ENCODE data around the gene SPRING1.

The SPRING1 gene

DNA sequence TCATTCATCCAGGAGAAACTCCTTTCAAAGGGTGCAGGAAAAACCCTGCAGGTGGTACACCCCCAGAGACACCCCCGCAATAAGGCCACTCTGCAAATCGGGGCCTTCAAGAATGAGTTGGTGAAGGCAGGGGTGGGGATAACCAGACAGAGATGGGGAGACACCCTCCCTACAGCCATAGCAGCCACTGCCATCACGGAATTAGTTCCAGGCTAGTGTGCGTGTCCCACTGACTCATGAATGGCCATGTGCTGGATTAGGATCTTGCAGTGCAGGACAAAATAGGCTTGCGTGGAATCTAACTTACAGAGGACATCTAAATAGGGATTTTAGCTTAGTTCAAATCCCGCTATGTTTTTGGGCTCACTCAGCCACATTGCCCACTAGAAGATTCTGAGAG is 37.8 kb downstream of the SPRING1 start:
- no peak overlapping the region for H3K9ac ChIP-seq (ENCODE audit: low read depth, low read length, poor library complexity, severe bottlenecking)
- H4K20me1 ChIP-seq (ENCODE audit: insufficient read depth, low read length, poor library complexity, severe bottlenecking): no peaks in the 10 kb centered on the region
- no peak overlapping the region for H2AFZ ChIP-seq (ENCODE audit: low read length)
- TF ChIP-seq CTCF (conservative IDR thresholded peaks at IDR 0.05; ENCODE audit: low read length): no peak
- TF ChIP-seq EZH2phosphoT487 (IDR thresholded peaks at IDR 0.05; ENCODE audit: borderline replicate concordance): no peak
- no peaks in the 10 kb centered on the region for H3K79me2 ChIP-seq (ENCODE audit: insufficient read depth, low read length)
- H3K4me1 ChIP-seq (ENCODE audit: insufficient read depth, low read length, poor library complexity, severe bottlenecking): no peaks in the 10 kb centered on the region
- H3K4me3 ChIP-seq (ENCODE audit: low read length, poor library complexity, severe bottlenecking): no peak overlapping the region
- H3K9me3 ChIP-seq (ENCODE audit: insufficient read depth, low read depth, low read length): no peaks in the 10 kb centered on the region
- H3K4me2 ChIP-seq (ENCODE audit: low read depth, low read length, poor library complexity, severe bottlenecking): no peak overlapping the region
- no peaks in the 10 kb centered on the region for H3F3A ChIP-seq (ENCODE audit: low read depth)
- no peaks in the 10 kb centered on the region for H3K36me3 ChIP-seq (ENCODE audit: insufficient read depth, low read length)
- H3K27me3 ChIP-seq (ENCODE audit: insufficient read depth, low read length, poor library complexity, severe bottlenecking): no peaks in the 10 kb centered on the region
- no peaks in the 10 kb centered on the region for H3K9me2 ChIP-seq (replicated peaks; ENCODE audit: low read depth, low read length)

GRCh38 chr12:116698554-116699075 is 39.3 kb downstream of the SPRING1 start:
- H3F3A ChIP-seq (ENCODE audit: low read depth): no peaks in the 10 kb centered on the region
- H3K36me3 ChIP-seq (ENCODE audit: insufficient read depth, low read length): no peaks in the 10 kb centered on the region
- no peaks in the 10 kb centered on the region for H3K9me3 ChIP-seq (ENCODE audit: insufficient read depth, low read depth, low read length)
- TF ChIP-seq EZH2phosphoT487 (IDR thresholded peaks at IDR 0.05; ENCODE audit: borderline replicate concordance) (no peak), CTCF (conservative IDR thresholded peaks at IDR 0.05; ENCODE audit: low read length) (no peak)
- H3K4me1 ChIP-seq (ENCODE audit: insufficient read depth, low read length, poor library complexity, severe bottlenecking): no peaks in the 10 kb centered on the region
- no peaks in the 10 kb centered on the region for H3K9me2 ChIP-seq (replicated peaks; ENCODE audit: low read depth, low read length)
- no peaks in the 10 kb centered on the region for H3K79me2 ChIP-seq (ENCODE audit: insufficient read depth, low read length)
- no peak overlapping the region for H3K4me2 ChIP-seq (ENCODE audit: low read depth, low read length, poor library complexity, severe bottlenecking)
- no peak overlapping the region for H3K9ac ChIP-seq (ENCODE audit: low read depth, low read length, poor library complexity, severe bottlenecking)
- H3K4me3 ChIP-seq (ENCODE audit: low read length, poor library complexity, severe bottlenecking): no peak overlapping the region
- H3K27me3 ChIP-seq (ENCODE audit: insufficient read depth, low read length, poor library complexity, severe bottlenecking): no peaks in the 10 kb centered on the region
- no peaks in the 10 kb centered on the region for H4K20me1 ChIP-seq (ENCODE audit: insufficient read depth, low read length, poor library complexity, severe bottlenecking)
- no peak overlapping the region for H2AFZ ChIP-seq (ENCODE audit: low read length)

- H3K4me2 ChIP-seq (ENCODE audit: low read depth, low read length, poor library complexity, severe bottlenecking): no peak overlapping the region
Observed at GRCh38 chr12:116698116-116698515, 39.8 kb downstream of the SPRING1 start.

More at GRCh38 chr12:116698116-116698515, 39.8 kb downstream of the SPRING1 start:
- Histone ChIP-seq H2AFZ (ENCODE audit: low read length) (no peak overlapping the region), H3K9me3 (ENCODE audit: insufficient read depth, low read depth, low read length) (no peaks in the 10 kb centered on the region), H4K20me1 (ENCODE audit: insufficient read depth, low read length, poor library complexity, severe bottlenecking) (no peaks in the 10 kb centered on the region), H3K9me2 (replicated peaks; ENCODE audit: low read depth, low read length) (no peaks in the 10 kb centered on the region), H3F3A (ENCODE audit: low read depth) (no peaks in the 10 kb centered on the region), H3K9ac (ENCODE audit: low read depth, low read length, poor library complexity, severe bottlenecking) (no peak overlapping the region), H3K27me3 (ENCODE audit: insufficient read depth, low read length, poor library complexity, severe bottlenecking) (no peaks in the 10 kb centered on the region), H3K36me3 (ENCODE audit: insufficient read depth, low read length) (no peaks in the 10 kb centered on the region), H3K4me1 (ENCODE audit: insufficient read depth, low read length, poor library complexity, severe bottlenecking) (no peaks in the 10 kb centered on the region), H3K4me3 (ENCODE audit: low read length, poor library complexity, severe bottlenecking) (no peak overlapping the region), H3K79me2 (ENCODE audit: insufficient read depth, low read length) (no peaks in the 10 kb centered on the region)
- TF ChIP-seq EZH2phosphoT487 (IDR thresholded peaks at IDR 0.05; ENCODE audit: borderline replicate concordance) (no peak), CTCF (conservative IDR thresholded peaks at IDR 0.05; ENCODE audit: low read length) (no peak)
